Endodermal cell (in vitro differentiated cells): ENCODE results near the gene ATP10A. TPM values are rescaled to one million over a fixed set of nuclear protein-coding genes. Genes with fewer than 3 reads are reported as not detected.

Experiments used
- DNase-seq: peaks from one replicate; pipeline ENCODE4 v3.0.0-alpha.2; 2017
- H3K27ac ChIP-seq: 2 replicates; pipeline ENCODE4 v1.5.1; 2013; ENCODE audit warnings: mild to moderate bottlenecking, low read depth, low read length, moderate library complexity
- H3K27me3 ChIP-seq: 2 replicates; pipeline ENCODE4 v1.6.1; 2013; ENCODE audit warnings: mild to moderate bottlenecking, low read length, moderate library complexity; ENCODE audit not compliant: insufficient read depth, control insufficient read depth, poor library complexity, severe bottlenecking
- H3K36me3 ChIP-seq: 2 replicates; pipeline ENCODE4 v1.7.0; 2013; ENCODE audit warnings: mild to moderate bottlenecking, low read length, moderate library complexity; ENCODE audit not compliant: control insufficient read depth, insufficient read depth
- H3K4me1 ChIP-seq: one replicate; pipeline ENCODE4 v1.7.0; 2013; ENCODE audit warnings: low read length; ENCODE audit not compliant: control insufficient read depth, insufficient read depth
- H3K4me3 ChIP-seq: 2 replicates; pipeline ENCODE4 v1.5.1; 2013; ENCODE audit warnings: mild to moderate bottlenecking, low read length, moderate library complexity
- H3K9ac ChIP-seq: 2 replicates; pipeline ENCODE4 v1.6.1; 2013; ENCODE audit warnings: mild to moderate bottlenecking, low read length, moderate library complexity; ENCODE audit not compliant: poor library complexity, severe bottlenecking; ENCODE audit errors: extremely low read depth
- H3K9me3 ChIP-seq: 2 replicates; pipeline ENCODE4 v1.6.1; 2013; ENCODE audit warnings: mild to moderate bottlenecking, low read length, moderate library complexity; ENCODE audit not compliant: control insufficient read depth
- H3K27ac Mint-ChIP-seq: 2 replicates; pipeline ENCODE4 v1.8.0; 2020; ENCODE audit warnings: mixed read lengths
- H3K27me3 Mint-ChIP-seq: 2 replicates; pipeline ENCODE4 v1.8.0; 2021; ENCODE audit warnings: mild to moderate bottlenecking, mixed read lengths; ENCODE audit not compliant: insufficient read depth
- H3K36me3 Mint-ChIP-seq: 2 replicates; pipeline ENCODE4 v1.8.0; 2020; ENCODE audit warnings: low read depth, mixed read lengths
- H3K4me1 Mint-ChIP-seq: 2 replicates; pipeline ENCODE4 v1.8.0; 2020; ENCODE audit warnings: mixed read lengths
- H3K4me3 Mint-ChIP-seq: 2 replicates; pipeline ENCODE4 v1.8.0; 2020; ENCODE audit warnings: mild to moderate bottlenecking, moderate library complexity, mixed read lengths
- H3K9me3 Mint-ChIP-seq: 2 replicates; pipeline ENCODE4 v1.8.0; 2020; ENCODE audit warnings: mild to moderate bottlenecking, mixed read lengths
- CTCF ChIP-seq: fragments of 200-600 bp; sonication (generic); conservative IDR thresholded peaks from 2 replicates; pipeline ENCODE4 v1.5.0; 2021; ENCODE audit warnings: antibody characterized with exemption, mild to moderate bottlenecking
- WGBS, 2 experiments: methylation state at CpG; one replicate each; pipeline versions ENCODE4 v1.1.5 to v1.1.7; 2013; ENCODE audit warnings: missing lambda C conversion rate in 2 of 2, mixed read lengths in 1 of 2; ENCODE audit not compliant: insufficient coverage in 1 of 2, insufficient read length in 1 of 2; 5-methylcytosine and 5-hydroxymethylcytosine counted together
- total RNA-seq, 2 donors: library from RNA; stranded (reverse); fragmentation: NEBNext Ultra II Directional in 1 of 2; extraction: Animal tissue kit (Norgen Biotek cat#: 25700) in 1 of 2; gene quantifications; 2 replicates in 1 of 2; 3 replicates in 1 of 2; pipeline ENCODE4 v1.2.1, GENCODE V29; 2021

Gene ATP10A
- total RNA-seq, 2 donors from 2014 or later = 0.04 to 1.2 TPM

DNA sequence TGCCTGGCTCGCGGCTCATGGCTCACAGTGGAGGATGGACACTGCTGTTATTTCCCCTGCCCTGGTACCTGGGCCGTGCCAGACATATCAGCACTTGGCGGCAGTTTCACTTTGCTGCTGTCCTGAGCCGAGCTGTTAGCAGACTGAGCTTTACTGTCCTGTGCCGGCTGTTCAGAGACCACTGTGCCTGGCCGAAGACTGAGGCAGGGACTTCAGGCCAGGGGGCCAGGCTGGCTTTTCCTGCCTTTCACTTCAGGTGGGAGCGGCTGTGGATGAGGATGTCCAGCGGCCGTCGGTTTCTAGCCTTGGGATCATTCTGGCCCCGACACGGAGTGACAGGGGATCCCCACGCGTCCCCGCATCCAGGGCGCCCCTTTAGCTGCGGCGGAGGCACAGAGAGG lies 1.1 kb downstream of the ATP10A start:
- Histone ChIP-seq H3K9ac (no peak overlapping the region), H3K27ac (no peak overlapping the region), H3K4me3 (no peak overlapping the region), H3K27me3 (peaks cover 65% of the 10 kb centered on the region), H3K9me3 (no peaks in the 10 kb centered on the region), H3K4me1 (no peaks in the 10 kb centered on the region), H3K36me3 (no peaks in the 10 kb centered on the region)
- H3K27ac Mint-ChIP-seq = no peak overlapping the region
- 51 to 52% methylated on average over 14 to 19 of the region's 19 CpGs for WGBS, 2 experiments
- peak overlapping the region; percentile 59 for H3K4me3 Mint-ChIP-seq
- no peaks in the 10 kb centered on the region for H3K9me3 Mint-ChIP-seq
- H3K27me3 Mint-ChIP-seq = peaks cover 69% of the 10 kb centered on the region
- DNase-seq = peak; percentile 60
- TF ChIP-seq CTCF = no peak
- no peaks in the 10 kb centered on the region for H3K36me3 Mint-ChIP-seq
- H3K4me1 Mint-ChIP-seq = peaks cover 6% of the 10 kb centered on the region

DNA sequence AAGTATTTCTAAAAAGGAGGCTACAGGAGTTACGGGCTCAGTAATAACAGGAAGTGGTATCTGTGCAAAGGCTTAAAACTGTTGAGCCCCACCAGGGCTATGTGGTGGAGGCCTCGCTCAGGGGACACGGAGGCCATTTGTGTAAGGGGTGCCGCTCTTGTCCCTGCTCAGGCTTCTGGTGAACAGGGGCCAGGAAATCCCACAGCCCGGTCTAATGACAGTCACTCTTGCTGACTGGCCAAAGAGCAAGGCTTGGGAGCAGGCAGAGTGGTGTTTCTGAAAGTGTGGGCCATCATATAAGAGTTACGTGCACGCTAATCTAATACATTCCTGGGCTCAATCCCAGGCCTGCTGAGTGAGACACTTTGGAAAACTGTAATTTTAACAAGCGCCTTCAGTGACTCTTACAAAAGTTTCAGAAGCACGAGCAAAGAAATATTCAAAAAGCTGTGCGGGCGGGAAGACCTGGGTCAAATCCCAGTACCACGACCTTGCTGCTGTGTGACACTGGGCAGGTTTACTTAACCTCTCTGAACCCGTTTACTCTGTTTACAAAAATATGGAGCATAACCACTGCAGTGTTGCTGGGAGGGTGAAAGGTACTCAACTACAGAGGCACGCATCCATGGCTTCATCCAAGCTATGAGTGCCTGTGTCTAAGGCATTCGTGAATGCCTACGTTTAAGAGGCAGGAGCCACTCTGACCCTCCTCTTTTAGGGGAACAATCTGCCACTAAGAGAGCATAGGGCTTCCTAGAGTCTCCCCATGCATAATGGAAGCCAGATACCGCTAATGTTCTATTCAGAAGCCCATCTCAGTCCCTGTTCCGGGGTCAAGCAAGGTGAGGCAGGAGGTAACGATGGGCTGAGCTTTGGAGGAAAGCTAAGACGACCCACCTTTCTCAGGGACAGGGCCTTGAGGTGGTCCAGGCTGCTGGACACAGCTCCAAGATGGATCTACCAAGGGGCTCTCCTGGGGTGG lies 2.0 kb downstream of the ATP10A start:
- Histone ChIP-seq H3K4me1 (no peaks in the 10 kb centered on the region), H3K36me3 (no peaks in the 10 kb centered on the region), H3K27ac (no peak overlapping the region), H3K9ac (no peak overlapping the region), H3K27me3 (peaks cover 65% of the 10 kb centered on the region), H3K9me3 (no peaks in the 10 kb centered on the region), H3K4me3 (no peak overlapping the region)
- DNase-seq = no peak
- peaks cover 6% of the 10 kb centered on the region for H3K4me1 Mint-ChIP-seq
- 91 to 95% methylated on average over 16 to 20 of the region's 20 CpGs for WGBS, 2 experiments
- H3K36me3 Mint-ChIP-seq = no peaks in the 10 kb centered on the region
- peaks cover 62% of the 10 kb centered on the region for H3K27me3 Mint-ChIP-seq
- no peaks in the 10 kb centered on the region for H3K9me3 Mint-ChIP-seq
- H3K4me3 Mint-ChIP-seq = peak overlapping the region; percentile 59
- TF ChIP-seq CTCF = no peak
- H3K27ac Mint-ChIP-seq = no peak overlapping the region

GRCh38 chr15:25859838-25860645 lies 3.1 kb downstream of the ATP10A start:
- H3K36me3 Mint-ChIP-seq = no peaks in the 10 kb centered on the region
- Histone ChIP-seq H3K27me3 (peaks cover 55% of the 10 kb centered on the region), H3K36me3 (no peaks in the 10 kb centered on the region), H3K9me3 (no peaks in the 10 kb centered on the region), H3K4me1 (no peaks in the 10 kb centered on the region), H3K9ac (no peak overlapping the region), H3K4me3 (no peak overlapping the region), H3K27ac (no peak overlapping the region)
- H3K9me3 Mint-ChIP-seq = no peaks in the 10 kb centered on the region
- no peak for DNase-seq
- H3K4me3 Mint-ChIP-seq = no peak overlapping the region
- H3K4me1 Mint-ChIP-seq = peaks cover 6% of the 10 kb centered on the region
- peaks cover 51% of the 10 kb centered on the region for H3K27me3 Mint-ChIP-seq
- no peak overlapping the region for H3K27ac Mint-ChIP-seq
- TF ChIP-seq CTCF = no peak
- 92 to 98% methylated on average over 9 to 15 of the region's 15 CpGs for WGBS, 2 experiments
